Lower leg skin (tissue), 3 donors: ENCODE data around the gene TRIM15.

Experiments used
- CTCF ChIP-seq, 3 donors: fragments of 450-650 bp; IDR thresholded peaks; one replicate each; pipeline ENCODE4 v1.5.1; 2016; ENCODE audit warnings: antibody characterized with exemption in 3 of 3, mild to moderate bottlenecking in 3 of 3, moderate library complexity in 2 of 3
- POLR2A ChIP-seq, 2 donors: fragments of 450-650 bp; IDR thresholded peaks; one replicate each; pipeline ENCODE4 v1.6.1; 2016 to 2017; ENCODE audit warnings: antibody characterized with exemption in 2 of 2, mild to moderate bottlenecking in 1 of 2, moderate library complexity in 1 of 2

GRCh38 chr6:30151580-30151979 lies 11.8 kb upstream of the TRIM15 start:
- TF ChIP-seq CTCF (IDR thresholded peaks at IDR 0.05) (no peak), POLR2A (IDR thresholded peaks at IDR 0.05) (no peak)
